GM10266 (cell line): ENCODE measurements around the gene FARS2.

Experiments
- DNase-seq: peaks from one replicate; pipeline ENCODE4 v3.0.0; 2012; ENCODE audit errors: extremely low spot score
- TF ChIP-seq, protein P1 (sequence below): IDR thresholded peaks from 2 replicates; pipeline ENCODE4 v1.5.1; 2012; ENCODE audit warnings: mild to moderate bottlenecking, low read depth; ENCODE audit not compliant: control insufficient read depth, insufficient read depth; ENCODE audit errors: missing control alignments

FARS2 gene

DNA sequence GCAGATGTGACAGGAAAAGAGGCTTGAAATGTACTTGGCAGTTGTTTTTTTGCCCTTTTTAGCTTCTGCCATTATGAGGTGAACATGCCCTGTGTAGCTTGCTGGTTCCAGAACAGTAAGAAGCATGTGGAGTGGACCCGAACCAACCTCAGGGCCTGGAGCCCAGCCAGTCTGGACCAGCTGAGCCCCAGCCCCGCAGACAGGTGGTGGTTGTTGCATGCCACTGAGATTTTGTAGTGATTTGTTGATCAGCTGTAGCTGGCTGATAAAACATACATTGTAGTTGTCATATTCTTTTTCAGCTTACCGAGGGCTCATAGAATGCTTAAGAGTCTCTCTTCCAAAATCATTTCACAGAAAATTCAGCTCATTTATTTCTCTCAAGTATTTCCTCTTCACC, 182.2 kb downstream of the FARS2 start:
- DNase-seq = no peak
- TF ChIP-seq, protein P1, sequence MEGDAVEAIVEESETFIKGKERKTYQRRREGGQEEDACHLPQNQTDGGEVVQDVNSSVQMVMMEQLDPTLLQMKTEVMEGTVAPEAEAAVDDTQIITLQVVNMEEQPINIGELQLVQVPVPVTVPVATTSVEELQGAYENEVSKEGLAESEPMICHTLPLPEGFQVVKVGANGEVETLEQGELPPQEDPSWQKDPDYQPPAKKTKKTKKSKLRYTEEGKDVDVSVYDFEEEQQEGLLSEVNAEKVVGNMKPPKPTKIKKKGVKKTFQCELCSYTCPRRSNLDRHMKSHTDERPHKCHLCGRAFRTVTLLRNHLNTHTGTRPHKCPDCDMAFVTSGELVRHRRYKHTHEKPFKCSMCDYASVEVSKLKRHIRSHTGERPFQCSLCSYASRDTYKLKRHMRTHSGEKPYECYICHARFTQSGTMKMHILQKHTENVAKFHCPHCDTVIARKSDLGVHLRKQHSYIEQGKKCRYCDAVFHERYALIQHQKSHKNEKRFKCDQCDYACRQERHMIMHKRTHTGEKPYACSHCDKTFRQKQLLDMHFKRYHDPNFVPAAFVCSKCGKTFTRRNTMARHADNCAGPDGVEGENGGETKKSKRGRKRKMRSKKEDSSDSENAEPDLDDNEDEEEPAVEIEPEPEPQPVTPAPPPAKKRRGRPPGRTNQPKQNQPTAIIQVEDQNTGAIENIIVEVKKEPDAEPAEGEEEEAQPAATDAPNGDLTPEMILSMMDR = no peak

DNA sequence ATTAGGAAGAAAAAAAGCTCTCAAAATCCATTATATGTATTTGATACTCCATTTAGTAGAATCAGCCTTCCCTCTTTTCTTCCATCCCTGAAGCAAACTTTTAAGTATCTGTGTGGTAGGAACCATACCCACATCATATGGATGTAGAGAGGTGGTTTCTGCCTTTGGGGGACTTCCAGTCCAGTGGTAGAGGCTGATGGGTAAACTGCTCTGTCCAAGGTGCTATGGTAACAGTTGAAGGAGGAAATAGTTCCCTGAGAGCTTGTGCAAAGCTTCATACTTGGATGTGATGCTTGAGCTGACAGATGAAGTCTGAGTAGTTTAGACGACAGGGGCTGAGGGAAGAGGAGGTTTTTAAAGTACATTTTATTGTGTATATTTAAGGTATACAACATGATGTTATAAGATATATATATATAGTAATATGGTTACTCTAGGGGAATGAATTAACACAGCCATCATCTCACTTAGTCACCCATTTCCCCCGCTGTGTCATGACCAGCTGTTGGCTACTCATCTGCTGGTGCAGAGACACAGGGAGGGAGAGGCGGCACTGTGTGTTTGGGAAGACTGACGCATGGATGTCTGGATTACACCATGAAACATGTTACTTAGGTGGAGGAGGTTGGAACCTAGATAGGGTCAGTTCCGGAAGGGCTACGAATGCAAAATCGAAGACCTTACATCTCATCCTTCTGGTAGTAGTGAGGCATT, 185.2 kb downstream of the FARS2 start:
- no peak for DNase-seq
- TF ChIP-seq, protein P1 = no peak

DNA sequence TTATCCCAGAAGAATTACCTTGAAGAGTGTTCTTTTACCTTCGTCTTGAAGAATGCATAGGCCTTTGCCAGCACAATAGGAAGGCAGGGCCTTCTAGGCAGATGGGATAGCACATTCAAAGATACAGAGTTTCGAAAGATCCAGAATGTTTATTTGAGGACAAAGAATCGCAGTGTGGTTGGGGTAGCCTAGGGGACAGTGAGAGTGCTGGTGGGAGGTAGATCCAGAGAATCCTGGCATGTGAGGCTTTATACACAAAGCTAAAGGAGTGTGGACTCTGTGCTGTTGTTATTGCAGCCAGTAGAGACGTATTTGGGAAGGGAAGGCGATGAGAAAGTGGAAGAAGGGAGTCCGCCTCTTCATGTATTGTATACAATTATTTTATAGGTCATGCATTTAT, 186.6 kb downstream of the FARS2 start:
- TF ChIP-seq, protein P1 = no peak
- no peak for DNase-seq

DNA sequence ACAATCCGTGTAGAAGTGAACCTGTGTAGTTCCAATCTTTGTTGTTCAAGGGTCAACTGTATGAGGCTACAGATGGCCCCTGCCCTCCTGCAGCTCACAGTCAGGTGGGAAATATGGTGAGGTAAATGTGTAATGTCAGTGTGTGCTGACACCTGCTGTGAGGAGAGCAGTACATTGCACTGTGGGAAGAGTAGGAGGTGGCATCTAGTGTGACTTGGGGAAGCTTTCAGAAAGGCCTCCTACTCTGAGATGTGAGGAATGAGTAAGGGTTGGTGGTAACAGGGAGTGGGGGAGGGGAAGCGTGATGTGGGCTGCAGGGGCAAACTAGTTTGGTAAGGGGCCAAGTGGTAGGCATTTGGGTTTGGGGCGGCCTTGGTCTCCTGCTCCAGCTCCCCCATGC, 188.8 kb downstream of the FARS2 start:
- TF ChIP-seq, protein P1 = no peak
- no peak for DNase-seq

DNA sequence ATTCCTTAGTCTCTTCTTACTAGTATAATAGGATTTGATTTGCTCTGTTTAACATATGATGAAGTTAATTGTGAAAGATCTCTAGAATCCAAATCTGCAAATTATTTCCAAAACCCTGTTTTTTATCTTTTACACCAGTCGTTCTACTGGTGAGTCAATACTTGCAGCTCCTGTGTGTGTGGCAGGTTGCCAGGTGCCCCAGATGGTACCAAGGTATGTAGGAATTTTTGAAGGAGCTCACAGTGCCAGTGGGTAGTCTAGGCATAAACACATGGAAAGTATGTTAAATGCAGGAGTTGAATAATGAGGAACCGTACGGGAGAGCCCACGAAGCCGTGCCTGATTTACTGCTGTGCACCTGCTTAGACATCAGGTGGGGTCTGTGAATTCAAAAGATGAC, 192.2 kb downstream of the FARS2 start:
- no peak for DNase-seq
- TF ChIP-seq, protein P1 = no peak

DNA sequence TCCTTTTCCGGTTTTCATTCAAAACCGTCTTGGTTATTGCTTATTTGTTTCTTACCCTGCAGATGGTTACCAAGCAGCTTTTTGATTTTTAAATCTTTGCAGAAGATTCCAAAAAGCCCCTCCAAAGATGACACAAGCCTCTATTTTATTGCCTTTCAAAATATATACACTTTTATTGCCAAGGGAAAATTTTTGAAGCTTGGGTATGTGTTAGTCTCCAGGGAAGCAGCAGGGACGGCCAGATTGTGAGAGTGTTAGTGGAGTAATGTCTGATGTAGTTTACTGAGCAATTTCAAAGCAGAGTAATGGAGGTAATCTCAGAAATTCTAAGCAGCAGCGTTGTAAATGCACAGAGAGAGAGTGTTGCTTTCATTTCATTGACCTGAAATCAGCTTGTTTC, 193.8 kb downstream of the FARS2 start:
- no peak for DNase-seq
- TF ChIP-seq, protein P1 = no peak

DNA sequence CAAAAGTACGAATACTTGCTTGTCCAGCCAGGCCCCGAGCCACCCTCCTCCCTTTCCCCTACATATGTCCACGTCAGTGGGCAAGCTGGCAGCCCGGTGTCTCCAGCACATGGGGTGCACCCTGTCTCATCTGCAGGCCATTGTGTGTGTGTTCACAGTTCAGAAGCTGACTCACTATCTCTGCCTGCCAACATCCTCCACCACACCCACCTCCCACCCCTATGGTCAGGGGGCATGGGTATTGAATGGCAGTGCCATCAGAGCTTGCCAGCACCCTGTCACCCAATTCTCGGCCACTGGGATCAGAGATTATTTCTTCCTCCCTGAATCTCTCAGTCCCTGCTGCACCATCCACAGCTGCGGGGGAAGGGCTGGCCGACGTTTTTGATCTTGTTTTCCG, 195.7 kb downstream of the FARS2 start:
- no peak for DNase-seq
- TF ChIP-seq, protein P1 = no peak
